Globus pallidus (tissue), 1 donor: ENCODE measurements around the gene AUTS2.
"Not testable (repeated sequence)": the region's sequence is repeated elsewhere in the genome, so short reads cannot be mapped to it uniquely, and the experiment has no call there.

ENCODE experiments used
- DNase-seq: peaks from one replicate; pipeline ENCODE4 v3.0.0-alpha.2; 2015; ENCODE audit warnings: low spot score

The AUTS2 gene

DNA sequence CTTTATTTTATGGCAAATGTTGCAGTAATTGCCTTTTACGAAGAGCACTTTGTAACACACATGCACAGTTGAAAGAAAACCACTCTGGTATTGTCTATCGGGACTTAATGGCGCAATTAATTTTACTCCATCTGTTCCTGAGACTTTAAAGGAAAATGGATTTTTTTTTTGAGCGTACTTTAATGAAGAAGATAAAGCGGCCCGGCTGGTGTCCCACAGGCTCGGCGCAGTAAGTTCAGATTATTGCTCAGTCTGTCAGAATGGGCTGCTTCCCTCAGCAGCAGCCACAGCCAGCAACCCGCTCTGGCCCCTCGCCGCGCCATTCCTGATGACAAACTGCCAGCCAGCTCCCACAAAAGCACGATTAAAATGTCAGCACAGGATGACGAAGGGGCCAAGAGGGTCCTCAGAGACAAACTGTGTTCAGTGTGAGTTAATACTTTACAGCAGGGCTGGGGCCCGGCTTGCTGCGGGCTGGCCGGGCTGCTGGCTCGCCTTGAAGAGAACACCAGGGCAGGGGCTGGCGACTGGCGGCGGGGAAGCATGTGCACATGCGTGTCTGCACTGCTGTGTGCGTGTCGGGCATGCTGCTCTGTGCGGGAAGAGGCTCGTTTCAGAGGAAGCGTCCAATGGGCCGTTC, 1032.7 kb downstream of the AUTS2 start:
- no peak for DNase-seq

DNA sequence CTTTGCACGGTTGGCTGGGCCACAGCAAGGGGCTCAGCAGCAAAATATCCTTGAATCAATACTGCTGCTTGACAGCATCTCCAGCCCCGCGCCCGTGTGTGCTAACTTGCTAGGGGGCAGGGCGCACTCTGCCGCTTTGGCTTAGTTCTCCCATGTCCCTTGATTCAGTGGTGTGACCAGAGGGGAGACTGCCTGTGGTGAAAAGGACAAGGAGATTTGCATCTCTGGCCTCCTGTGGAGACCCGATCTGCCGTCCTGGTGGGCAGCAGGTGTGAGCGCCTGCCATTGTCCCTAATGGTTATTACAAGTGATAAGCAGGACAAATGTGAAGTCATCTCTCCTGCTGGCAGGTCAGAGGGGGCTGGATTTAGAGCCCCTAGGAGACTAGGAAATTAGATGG, 1033.4 kb downstream of the AUTS2 start:
- no peak for DNase-seq

DNA sequence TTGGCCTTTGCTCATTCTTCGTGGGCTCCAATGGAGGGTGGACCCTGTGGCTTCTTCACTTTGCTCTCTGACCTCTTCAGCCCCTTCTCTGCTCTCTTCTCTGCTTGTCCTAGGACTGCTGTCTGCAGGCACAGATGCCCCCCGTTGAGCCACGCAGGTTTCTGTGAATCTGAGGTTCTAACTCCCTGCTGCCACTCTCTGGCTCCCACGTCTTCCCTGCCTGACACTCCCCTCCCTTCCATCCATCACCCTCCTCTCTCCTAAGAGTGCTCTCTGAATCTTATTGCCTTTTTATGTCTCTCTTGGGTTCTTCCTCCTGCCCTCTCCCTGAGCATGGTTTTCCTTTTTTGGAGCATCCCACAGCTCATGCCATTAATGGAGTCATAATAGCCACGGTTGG, 1034.1 kb downstream of the AUTS2 start:
- DNase-seq = no peak

DNA sequence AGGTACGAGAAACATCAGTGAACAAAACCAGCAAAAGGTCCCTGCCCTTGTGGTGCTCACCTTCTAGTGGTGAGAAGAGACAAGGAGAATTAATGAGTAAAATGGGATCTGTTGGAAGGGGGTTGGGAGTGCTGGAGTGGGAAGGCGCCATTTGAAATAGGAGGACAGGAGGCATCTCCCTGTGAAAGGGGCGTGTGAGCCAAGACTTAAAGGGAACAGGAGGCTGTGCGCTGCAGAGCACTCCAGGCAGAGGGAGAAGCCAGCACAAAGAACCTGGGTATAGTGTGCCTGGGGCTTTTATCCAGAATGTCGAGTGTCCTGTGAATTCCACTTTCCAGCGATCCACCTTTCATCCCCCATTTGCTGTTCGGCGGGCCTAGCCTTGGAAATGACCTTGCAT, 1035.8 kb downstream of the AUTS2 start:
- DNase-seq = no peak

DNA sequence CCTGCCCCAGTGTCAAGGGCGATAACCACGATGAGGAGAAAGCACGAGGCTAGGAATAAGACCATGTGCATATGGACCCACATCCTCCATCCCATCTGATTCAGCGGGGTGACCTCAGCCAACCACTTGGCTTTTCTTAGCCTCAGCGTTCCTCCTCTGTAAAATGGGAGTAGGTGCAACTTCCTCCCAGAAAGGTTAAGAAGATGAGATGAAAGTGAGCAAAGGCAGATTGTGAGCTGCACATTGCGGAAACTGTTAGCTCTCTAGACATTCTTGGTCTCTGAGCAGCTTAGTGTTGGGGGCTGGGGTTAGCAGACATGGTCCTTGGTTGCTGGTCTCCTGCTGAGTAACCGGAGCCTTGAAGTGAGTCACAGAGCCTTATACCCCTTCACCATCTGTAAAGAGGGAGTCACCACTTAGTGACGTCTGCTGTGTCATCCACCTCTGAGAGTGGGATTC, 1036.4 kb downstream of the AUTS2 start:
- DNase-seq = no peak

DNA sequence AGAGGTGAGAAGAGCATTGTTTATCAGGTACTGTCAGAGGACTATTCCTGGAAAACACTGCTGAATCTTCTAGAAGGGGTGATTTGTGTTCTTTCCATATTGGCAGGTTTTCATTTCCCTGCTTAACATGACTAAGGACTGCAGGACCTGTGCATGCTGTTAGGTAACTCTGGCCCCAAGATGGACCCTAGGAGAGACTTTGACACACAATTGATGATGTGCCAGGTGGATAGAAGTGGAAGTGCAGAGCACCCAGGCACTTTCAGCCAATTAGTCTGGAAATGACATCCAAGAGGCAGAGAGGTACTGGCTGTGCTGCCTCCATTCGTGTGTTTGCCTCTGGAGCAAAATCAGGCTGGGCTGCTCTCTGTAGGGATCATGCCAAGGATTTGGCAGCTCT, 1037.4 kb downstream of the AUTS2 start:
- DNase-seq = no peak

DNA sequence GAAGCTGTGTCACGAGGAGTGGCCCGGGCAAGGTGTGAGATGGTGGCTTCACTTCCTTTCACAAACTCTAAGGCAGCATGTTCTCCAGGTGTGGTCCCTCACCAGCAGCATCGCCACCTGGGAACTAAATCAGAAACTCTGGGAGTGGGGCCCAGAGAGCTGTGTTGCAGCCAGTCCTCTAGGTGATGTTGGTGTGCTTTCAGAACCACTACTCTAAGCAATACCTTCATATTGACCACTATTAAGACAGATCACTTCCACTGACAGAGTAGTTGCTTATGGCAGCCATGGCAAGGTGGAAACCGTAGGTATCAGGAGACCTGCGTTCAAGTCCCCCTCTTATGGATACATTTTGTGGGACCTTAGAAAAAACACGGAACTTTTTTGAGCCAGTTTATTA, 1037.9 kb downstream of the AUTS2 start:
- DNase-seq = no peak

DNA sequence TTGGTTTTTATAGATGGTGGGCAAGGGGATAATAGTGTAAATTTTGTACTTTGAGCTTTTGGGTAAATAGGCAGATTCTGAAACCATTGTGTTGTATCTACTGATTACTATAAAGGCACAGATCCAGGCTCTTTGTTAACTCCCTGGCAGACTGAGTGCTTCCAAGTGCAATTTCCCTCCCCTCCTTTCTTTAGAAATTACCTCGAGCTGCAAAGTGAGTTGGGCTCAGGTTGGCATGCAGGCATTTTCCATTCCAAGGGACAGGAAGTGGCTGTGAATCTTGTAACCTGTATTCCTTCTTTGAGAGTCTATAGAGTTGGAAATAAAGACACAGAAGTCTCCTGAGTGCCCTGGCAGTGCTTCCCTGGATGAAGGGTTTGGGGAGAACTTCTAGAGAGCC, 1039.5 kb downstream of the AUTS2 start:
- no peak for DNase-seq

DNA sequence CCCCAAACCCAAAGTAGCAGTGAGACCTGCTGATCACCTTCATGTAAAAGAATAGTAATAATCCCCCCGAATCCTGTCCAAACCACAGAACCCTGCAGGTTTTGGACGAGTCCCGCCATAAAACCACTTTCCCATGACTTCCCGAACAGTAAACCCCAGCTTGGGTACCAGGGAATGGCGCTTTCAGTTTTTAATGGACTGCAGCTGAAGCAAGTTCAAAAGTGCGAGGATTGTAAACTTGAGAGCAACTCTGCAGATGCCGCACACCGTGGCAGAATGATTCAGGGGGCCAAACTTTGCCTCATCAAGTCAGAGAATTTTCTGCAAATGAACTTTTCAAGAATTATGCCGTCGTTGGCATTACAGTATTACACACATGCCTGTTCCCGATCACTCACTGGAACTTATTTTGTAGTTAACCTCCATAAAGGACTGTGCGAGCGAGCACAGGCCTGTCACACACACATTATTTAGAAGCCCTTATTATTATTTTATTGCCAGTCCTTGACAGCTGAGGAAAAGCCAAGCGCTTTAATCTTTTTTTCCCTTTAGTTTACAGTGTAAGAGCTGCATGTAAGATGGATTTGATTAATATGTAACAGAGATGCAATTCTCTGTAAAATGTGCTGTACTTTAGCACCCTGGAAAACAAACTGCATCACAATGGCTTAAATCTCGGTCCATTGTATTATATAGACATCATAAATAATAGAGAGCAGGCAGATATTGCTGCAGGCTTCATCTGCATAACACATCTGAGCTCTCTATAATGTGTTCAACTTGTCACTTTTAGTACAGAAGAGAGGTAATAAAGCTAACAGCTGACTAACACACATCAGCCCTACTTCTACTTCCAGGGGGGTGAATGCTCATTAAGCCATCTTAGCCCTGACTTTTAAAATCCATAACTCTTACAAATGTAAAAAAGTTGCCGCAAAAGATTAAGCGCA, 1040.2 kb downstream of the AUTS2 start:
- no peak for DNase-seq

DNA sequence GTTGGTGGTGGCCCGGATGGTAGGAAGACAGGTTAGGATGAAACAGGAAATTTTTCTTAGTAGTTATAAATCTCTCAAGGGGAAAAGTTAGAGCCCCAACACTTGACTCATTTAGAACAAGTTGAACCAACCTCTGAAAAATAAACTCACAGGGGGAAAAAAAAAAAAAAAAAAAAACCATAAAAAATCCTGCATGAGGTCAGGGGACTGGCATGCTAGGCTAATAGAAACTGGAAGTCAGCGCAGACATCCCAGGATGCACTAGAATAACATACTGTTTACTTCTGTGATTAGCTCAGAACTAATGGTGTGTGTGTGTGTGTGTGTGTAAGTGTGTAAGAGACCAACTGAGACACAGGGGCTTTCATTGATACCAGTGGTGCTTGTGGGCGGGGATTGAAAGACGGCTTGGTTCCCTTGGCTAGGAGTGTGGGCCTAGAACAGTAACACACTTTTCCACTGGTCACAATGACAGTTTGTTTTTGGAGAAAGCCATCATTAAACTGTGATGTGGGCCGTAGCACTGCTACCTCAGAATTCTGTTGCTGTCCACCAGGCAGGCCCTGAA, 1042.1 kb downstream of the AUTS2 start:
- DNase-seq = no peak

DNA sequence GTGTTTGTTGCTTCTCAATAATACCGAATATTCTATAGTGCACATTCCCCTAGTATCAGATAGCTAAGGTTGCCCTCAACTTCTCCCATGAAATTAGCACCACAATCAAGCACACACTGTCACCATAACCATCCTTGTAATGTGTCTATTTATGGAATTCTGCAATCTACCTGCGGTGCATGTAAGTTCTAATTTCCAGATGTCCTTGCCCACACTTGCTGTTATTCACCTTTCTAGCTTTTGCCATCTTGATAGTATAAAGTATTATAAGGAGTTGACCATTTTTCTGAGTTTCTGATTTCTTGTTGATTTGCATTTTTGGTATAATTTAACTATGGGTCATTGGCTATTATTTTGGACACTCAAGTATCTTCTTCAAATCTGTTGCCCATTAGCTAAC, 1043.6 kb downstream of the AUTS2 start:
- DNase-seq = no peak

DNA sequence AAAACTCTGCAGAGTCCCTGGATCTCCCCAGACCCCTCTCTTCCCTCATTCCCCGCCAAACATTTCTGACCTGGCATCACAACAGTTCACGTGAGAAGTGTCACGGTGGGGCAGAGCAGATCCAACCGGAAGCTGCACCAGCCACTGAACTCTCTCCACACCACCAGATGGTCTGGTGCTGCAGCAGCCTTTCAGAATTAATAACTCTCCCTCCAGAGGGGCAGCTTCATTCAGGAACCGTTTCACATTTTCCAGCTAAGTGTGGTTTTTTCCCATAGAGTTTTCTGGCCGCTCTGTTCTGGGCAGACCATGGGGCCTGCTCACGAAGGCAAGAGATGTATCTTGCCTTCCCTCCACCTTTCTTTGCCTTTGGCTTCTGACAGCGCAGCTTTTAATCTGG, 1047.0 kb downstream of the AUTS2 start:
- DNase-seq = no peak

DNA sequence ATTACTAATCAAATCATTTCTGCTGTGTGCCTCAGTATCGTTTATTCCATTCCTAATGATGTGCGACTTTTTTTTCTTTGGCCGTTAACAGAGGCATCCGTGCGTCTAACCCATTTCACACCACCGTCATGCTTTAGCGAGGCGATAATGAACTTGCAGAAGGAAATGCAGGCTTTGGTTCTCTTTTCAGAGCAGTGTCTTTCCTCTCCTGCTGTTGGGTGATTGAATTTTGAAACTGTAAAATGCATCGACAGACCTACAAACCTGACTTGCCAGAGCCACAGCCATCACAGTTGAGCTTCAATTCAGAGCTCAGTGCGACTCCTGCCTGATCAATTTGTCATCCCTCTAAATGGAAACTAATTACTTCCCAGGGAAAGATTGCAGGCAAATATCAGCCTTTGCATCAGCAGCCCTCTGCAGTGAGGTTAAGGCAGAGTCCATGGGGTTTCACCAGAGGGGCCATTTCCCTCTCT, 1047.6 kb downstream of the AUTS2 start:
- no peak for DNase-seq

DNA sequence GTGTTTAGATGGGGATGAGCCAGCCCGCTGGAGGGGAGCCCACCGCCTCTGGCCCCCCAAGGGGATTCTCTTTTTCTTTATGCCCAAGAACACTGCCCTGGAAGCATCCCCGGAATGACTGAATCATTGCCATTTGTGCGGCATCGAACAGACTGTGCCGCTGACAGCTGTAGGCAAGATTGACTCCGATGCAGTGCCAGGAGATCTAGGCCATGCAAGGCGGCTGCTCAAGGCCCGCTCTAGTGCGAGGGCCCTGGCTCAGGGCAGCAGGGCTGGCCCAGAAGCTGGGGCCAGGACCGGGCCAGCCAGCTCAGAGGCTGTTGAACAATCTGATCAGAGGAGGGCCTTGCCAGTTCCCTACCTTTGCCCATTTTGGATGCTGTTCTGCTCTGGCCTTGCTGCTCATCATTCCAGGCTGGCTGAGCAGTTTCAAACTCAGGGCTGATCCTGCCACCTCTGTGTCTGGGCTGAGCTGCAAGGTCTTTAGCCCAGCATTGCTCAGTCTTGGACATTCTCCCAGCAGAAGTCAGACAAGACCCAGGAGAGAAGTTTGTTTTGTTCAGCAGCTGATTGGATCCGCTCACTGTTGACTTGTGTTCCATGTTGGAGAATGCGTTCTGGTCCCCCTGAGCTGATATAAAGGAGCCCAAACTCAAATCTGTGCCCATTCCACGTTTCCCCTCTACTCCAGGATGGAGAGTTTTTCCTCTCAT, 1048.4 kb downstream of the AUTS2 start:
- DNase-seq = peak; percentile 31

DNA sequence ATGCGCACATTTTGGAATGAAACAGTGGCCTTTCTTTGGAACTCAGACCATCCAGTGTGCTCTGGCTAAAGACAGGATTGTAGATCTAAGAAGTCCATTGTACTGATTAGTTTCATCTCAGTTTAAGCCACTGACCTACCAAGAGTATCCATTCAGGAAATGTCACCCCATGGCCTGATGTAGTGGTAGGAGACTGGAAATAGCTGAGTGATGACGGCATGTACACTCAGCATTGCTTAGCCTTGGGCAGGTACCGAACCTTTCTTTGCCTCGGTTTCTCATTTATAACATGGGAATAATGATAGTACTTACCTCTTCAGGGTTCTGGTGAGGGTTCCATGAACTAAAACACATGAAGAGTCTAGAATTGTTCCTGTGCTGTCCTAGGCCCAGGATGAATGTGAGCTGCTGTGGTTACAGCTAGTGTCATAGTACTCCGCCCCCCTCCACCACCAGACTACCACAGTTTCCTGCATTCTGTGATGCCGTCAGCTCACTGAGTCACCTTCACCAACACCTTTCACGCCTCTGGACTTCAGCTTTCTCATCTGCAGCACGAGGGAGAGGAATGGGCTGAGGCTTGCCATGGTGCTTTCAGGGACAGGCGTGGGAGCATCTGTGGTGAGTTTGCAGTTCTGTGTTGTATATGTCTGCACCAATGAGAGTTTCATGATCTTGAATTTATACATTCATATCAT, 1049.7 kb downstream of the AUTS2 start:
- DNase-seq = no peak

DNA sequence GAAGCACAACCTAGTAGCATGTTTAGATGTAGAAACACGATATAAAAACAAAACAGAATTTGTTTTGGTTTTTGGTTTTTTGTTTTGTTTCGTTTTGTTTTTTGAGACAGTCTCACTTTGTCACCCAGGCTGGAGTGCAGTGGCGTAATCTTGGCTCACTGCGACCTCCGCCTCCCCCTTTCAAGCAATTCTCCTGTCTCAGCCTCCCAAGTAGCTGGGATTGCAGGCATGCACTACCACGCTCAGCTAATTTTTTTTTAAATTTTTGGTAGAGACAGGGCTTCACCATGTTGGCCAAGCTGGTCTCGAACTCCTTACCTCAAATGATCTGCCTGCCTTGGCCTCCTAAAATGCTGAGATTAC, 1050.2 kb downstream of the AUTS2 start:
- not testable (repeated sequence) for DNase-seq

DNA sequence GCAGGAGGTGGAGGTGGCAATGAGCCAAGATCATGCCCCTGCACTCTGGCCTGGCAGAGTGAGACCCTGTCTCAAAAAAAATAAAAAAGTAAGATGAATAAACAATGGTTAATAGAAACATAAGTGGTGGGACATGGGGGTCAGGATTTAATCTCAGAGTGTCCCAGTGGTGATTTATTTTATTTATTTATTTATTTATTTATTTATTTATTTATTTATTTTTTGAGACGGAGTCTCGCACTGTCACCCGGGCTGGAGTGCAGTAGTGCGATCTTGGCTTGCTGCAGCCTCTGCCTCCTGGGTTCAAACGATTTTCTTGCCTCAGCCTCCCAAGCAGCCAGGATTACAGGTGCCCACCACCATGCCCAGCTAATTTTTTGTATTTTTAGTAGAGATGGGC, 1051.0 kb downstream of the AUTS2 start:
- DNase-seq = no peak

DNA sequence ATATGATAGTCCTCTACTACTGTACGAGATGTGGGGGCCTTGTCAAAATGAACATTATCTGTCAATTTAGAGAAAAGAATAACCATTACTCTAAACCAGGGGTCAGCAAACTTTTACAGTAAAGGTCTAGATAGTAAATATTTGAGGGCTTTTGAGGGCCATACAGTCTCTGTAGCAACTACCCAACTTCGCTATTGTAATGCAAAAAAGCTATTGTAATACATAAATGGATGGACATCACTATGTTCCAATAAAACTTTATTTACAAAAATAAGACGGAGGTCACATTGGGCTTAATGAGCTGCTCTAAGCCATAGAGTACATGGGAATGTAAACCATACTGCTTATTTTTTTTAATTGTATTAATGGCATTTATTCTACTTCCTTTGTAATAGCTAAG, 1055.9 kb downstream of the AUTS2 start:
- no peak for DNase-seq

DNA sequence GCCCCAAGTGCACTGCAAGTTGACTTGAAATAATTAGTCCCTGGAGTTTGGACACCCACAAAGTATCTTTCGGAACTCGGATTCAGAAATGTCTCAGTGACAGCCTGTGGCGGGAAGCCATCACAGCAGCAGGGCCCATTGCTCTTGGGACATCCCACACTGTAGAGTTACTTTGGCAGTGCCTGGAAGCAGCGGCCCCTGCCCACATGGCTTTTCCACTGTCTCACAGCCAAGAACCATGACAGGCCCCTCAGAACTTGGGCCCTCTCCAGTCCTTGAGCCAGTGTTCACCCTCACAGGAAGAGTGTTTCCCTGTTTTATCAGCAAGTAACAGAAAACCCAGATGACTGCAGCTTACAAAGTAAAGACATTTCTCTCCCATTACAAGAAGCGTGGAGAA, 1056.7 kb downstream of the AUTS2 start:
- peak; percentile 28 for DNase-seq

DNA sequence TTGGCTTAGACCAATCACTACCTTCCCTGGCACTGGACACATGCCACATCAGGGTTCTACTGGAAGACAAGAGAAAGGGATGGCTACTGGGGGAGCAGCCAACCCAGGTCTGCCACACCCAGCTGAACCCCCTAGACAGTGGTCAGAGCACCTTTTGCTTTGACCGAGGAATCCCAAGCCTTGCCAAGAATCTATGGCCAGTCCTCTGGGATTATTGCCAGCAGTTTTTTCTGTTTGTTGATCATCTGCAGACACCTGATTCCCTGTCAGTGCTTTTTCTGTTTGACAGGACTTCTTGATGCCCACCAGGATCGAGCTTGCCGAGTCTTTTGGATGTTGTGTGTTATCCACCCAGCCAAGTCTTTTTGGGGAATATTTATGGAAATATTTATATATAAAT, 1057.4 kb downstream of the AUTS2 start:
- DNase-seq = no peak

DNA sequence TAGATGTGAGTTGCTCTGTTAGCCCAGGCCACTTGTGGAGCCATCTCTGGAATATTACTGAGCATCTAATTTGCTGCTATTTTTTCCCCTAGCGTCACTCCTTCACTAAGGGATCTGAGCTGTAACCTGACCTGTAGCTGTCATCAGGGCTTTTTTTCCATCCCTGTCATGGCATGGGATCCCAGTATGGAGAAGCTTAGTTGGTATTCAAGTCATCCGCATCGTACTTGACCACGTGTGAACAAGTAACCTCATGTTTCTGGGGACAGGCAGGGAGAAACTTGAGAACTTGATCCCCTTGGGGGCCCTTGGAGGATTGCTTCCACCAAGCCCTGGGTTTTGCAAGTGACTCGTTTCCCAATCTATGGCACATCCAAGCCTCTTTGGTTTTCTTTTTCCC, 1059.3 kb downstream of the AUTS2 start:
- DNase-seq = no peak
